ENCODE measurements around the gene TEX26. TPM values are rescaled to one million over a fixed set of nuclear protein-coding genes. Genes with fewer than 3 reads are reported as not detected.

TEX26 gene
- total and polyA plus RNA-seq, 4 donors = 0.08 to 0.31 TPM; not detected in 2

- TF ChIP-seq JUND (IDR thresholded peaks at IDR 0.05) (no peak), EGR1 (IDR thresholded peaks at IDR 0.05; ENCODE audit: low read depth in 2 of 2) (no peak), REST (IDR thresholded peaks at IDR 0.05) (no peak), FOXA2 (IDR thresholded peaks at IDR 0.05) (no peak)
These were observed 78.9 kb downstream of the TEX26 start (continued) for GRCh38 chr13:31011193-31011860.

GRCh38 chr13:31011901-31012654, 79.6 kb downstream of the TEX26 start:
- DNase-seq (ENCODE audit: low spot score) = no peak
- no peaks in the 10 kb centered on the region for H3K36me3 ChIP-seq (ENCODE audit: control insufficient read depth in 4 of 4, insufficient read depth in 3 of 4, low read depth in 1 of 4, low read length in 3 of 4)
- no peak overlapping the region for H3K4me3 ChIP-seq (ENCODE audit: low read depth in 1 of 3, low read length in 3 of 3)
- peaks cover 0 to 3% (median 0%) of the 10 kb centered on the region in 4 donors for H3K27me3 ChIP-seq (ENCODE audit: control insufficient read depth in 4 of 4, insufficient read depth in 4 of 4, low read length in 3 of 4)
- H3K27ac ChIP-seq (ENCODE audit: low read depth in 1 of 2, low read length in 2 of 2) = no peak overlapping the region
- no peaks in the 10 kb centered on the region for H3K9me3 ChIP-seq (ENCODE audit: control insufficient read depth in 4 of 4, low read length in 3 of 4)
- H3K4me1 ChIP-seq (ENCODE audit: control insufficient read depth in 4 of 4, insufficient read depth in 4 of 4, low read length in 3 of 4) = no peaks in the 10 kb centered on the region
- H3K9ac ChIP-seq (ENCODE audit: low read depth in 1 of 2, low read length in 2 of 2) = no peak overlapping the region
- TF ChIP-seq NR2F2 (IDR thresholded peaks at IDR 0.05) (no peak), ZBTB33 (IDR thresholded peaks at IDR 0.05) (no peak), JUND (IDR thresholded peaks at IDR 0.05) (no peak), CTCF (IDR thresholded peaks at IDR 0.05; ENCODE audit: low read depth, low read length, missing input control) (no peak), SP1 (IDR thresholded peaks at IDR 0.05) (no peak), RAD21 (IDR thresholded peaks at IDR 0.05) (no peak), YY1 (IDR thresholded peaks at IDR 0.05) (no peak), MAX (IDR thresholded peaks at IDR 0.05) (no peak), ATF3 (IDR thresholded peaks at IDR 0.05) (no peak), FOXA2 (IDR thresholded peaks at IDR 0.05) (no peak), RXRA (IDR thresholded peaks at IDR 0.05) (no peak), TAF1 (conservative IDR thresholded peaks at IDR 0.05) (no peak)
- 60% methylated on average over 7 of the region's 7 CpGs for WGBS

Measured in liver (tissue), 9 donors.